A549 (cell line): ENCODE results near the gene UBE2E2. TPM values are rescaled to one million over a fixed set of nuclear protein-coding genes. Genes with fewer than 3 reads are reported as not detected.

ENCODE experiments used
- ATAC-seq, 2 experiments: fragments of 200-7000 bp in 1 of 2; fragments of >200 bp in 1 of 2; cut with Nextera tagmentation in 1 of 2; cut with Tn5 transposase in 1 of 2; 3 replicates each; pipeline versions ENCODE4 v1.8.0 to v1.9.1; 2018 to 2020; ENCODE audit warnings: mild to moderate bottlenecking in 1 of 2, moderate library complexity in 1 of 2
- CTCF ChIA-PET: fragments of 300-600 bp; sonication (Branson Sonifier 250); formaldehyde crosslinking; extraction: SDS; loops from one replicate; lab custom pipeline; 2021; ENCODE audit warnings: antibody characterized with exemption, inconsistent platforms; lab: Yijun Ruan, JAX
- POLR2A ChIA-PET: fragments of 350-600 bp; formaldehyde crosslinking; extraction: SDS; loops from one replicate; lab custom pipeline; 2021; ENCODE audit warnings: antibody characterized with exemption, inconsistent platforms; lab: Yijun Ruan, JAX
- DNase-seq, 2 experiments: peaks; one replicate each; pipeline versions ENCODE4 v3.0.0 to v3.0.0-alpha.2; 2011 to 2016; ENCODE audit warnings: low read depth in 1 of 2, low spot score in 1 of 2
- FAIRE-seq: peaks from 2 replicates; lab custom pipeline; 2011; peaks lifted over from hg19 to GRCh38; lab: Jason Lieb, UNC
- H3K27ac ChIP-seq, 2 experiments: fragments of >200 bp; sonication (Bioruptor Twin); formaldehyde crosslinking; 3 replicates each; pipeline ENCODE4 v1.5.1; 2016 to 2017
- H3K4me1 ChIP-seq: fragments of >200 bp; sonication (Bioruptor Twin); formaldehyde crosslinking; 3 replicates; pipeline ENCODE4 v1.6.1; 2016
- H3K4me2 ChIP-seq: fragments of >200 bp; sonication (Bioruptor Twin); formaldehyde crosslinking; 3 replicates; pipeline ENCODE4 v1.6.1; 2016
- H3K4me3 ChIP-seq: fragments of >200 bp; sonication (Bioruptor Twin); formaldehyde crosslinking; 3 replicates; pipeline ENCODE4 v1.5.1; 2016
- H3K9me3 ChIP-seq: fragments of >200 bp; sonication (Bioruptor Twin); formaldehyde crosslinking; 3 replicates; pipeline ENCODE4 v1.6.1; 2016
- BHLHE40 ChIP-seq: IDR thresholded peaks from 2 replicates; pipeline ENCODE4 v1.6.1; 2012; ENCODE audit warnings: low read depth, low read length, inconsistent platforms
- CEBPB ChIP-seq, 2 experiments: fragments of >200 bp in 1 of 2; sonication (Bioruptor Twin) in 1 of 2; formaldehyde crosslinking in 1 of 2; IDR thresholded peaks; 2 replicates each; pipeline ENCODE4 v1.6.1; 2012 to 2016
- CHD2 ChIP-seq: fragments of 150-350 bp; IDR thresholded peaks from 2 replicates; pipeline ENCODE4 v1.6.1; 2014; ENCODE audit warnings: low read length; ENCODE audit not compliant: partially characterized antibody
- CHD4 ChIP-seq: fragments of 200-600 bp; sonication (generic); IDR thresholded peaks from 2 replicates; pipeline ENCODE4 v1.6.1; 2016; ENCODE audit warnings: antibody characterized with exemption, mild to moderate bottlenecking, borderline replicate concordance
- EHF ChIP-seq: fragments of 250-450 bp; sonication (Bioruptor Pico); IDR thresholded peaks from 2 replicates; pipeline ENCODE4 v1.5.0; 2020; ENCODE audit warnings: mild to moderate bottlenecking
- EHMT2 ChIP-seq: fragments of 200-600 bp; sonication (generic); IDR thresholded peaks from 2 replicates; pipeline ENCODE4 v1.6.1; 2016; ENCODE audit warnings: antibody characterized with exemption, low read depth, mild to moderate bottlenecking, moderate library complexity
- FOSL2 ChIP-seq, 2 experiments: fragments of 450-650 bp in 1 of 2; fragments of >200 bp in 1 of 2; sonication (Bioruptor Twin) in 1 of 2; formaldehyde crosslinking; IDR thresholded peaks; 2 replicates each; pipeline versions ENCODE4 v1.5.0 to v1.6.1; 2016 to 2020; ENCODE audit warnings: mild to moderate bottlenecking in 1 of 2, moderate library complexity in 1 of 2
- HEYL ChIP-seq: fragments of 250-450 bp; sonication (Bioruptor Pico); IDR thresholded peaks from 2 replicates; pipeline ENCODE4 v1.8.0; 2021; ENCODE audit warnings: mild to moderate bottlenecking, moderate library complexity
- HOXA7 ChIP-seq: fragments of 250-450 bp; sonication (Bioruptor Pico); IDR thresholded peaks from 2 replicates; pipeline ENCODE4 v1.5.0; 2020; ENCODE audit warnings: mild to moderate bottlenecking, moderate library complexity
- HOXB5 ChIP-seq: fragments of 250-450 bp; sonication (Bioruptor Pico); IDR thresholded peaks from 2 replicates; pipeline ENCODE4 v1.5.0; 2020; ENCODE audit warnings: mild to moderate bottlenecking, moderate library complexity
- JUNB ChIP-seq: fragments of >200 bp; sonication (Bioruptor Twin); formaldehyde crosslinking; IDR thresholded peaks from 2 replicates; pipeline ENCODE4 v1.6.1; 2016
- MAFK ChIP-seq: fragments of 450-650 bp; IDR thresholded peaks from 2 replicates; pipeline ENCODE4 v1.6.1; 2014; ENCODE audit not compliant: partially characterized antibody
- MAZ ChIP-seq: fragments of 150-350 bp; IDR thresholded peaks from 2 replicates; pipeline ENCODE4 v1.6.1; 2014; ENCODE audit warnings: antibody characterized with exemption, low read depth, low read length, borderline replicate concordance
- MYC ChIP-seq: IDR thresholded peaks from 2 replicates; pipeline ENCODE4 v1.6.1; 2012; ENCODE audit warnings: mild to moderate bottlenecking, inconsistent platforms, low read length, improper control_type of control experiment, borderline replicate concordance
- NFE2L2 ChIP-seq: fragments of 150-350 bp; conservative IDR thresholded peaks from 2 replicates; pipeline ENCODE4 v1.6.1; 2014; ENCODE audit warnings: low read length
- POLR2AphosphoS2 ChIP-seq: conservative IDR thresholded peaks from 2 replicates; pipeline ENCODE4 v1.6.1; 2012; ENCODE audit warnings: low read length, improper control_type of control experiment, inconsistent platforms
- RAD21 ChIP-seq, 2 experiments: fragments of >200 bp in 1 of 2; sonication (Bioruptor Twin) in 1 of 2; formaldehyde crosslinking in 1 of 2; IDR thresholded peaks in 1 of 2; conservative IDR thresholded peaks in 1 of 2; 2 replicates in 1 of 2; 3 replicates in 1 of 2; pipeline ENCODE4 v1.6.1; 2012 to 2018; ENCODE audit warnings: inconsistent platforms in 1 of 2
- RARB ChIP-seq: fragments of 250-450 bp; sonication (Bioruptor Pico); IDR thresholded peaks from 2 replicates; pipeline ENCODE4 v1.8.0; 2021; ENCODE audit warnings: mild to moderate bottlenecking, moderate library complexity
- SMC3 ChIP-seq: fragments of >200 bp; sonication (Bioruptor Twin); formaldehyde crosslinking; IDR thresholded peaks from 3 replicates; pipeline ENCODE4 v1.6.1; 2018; ENCODE audit warnings: inconsistent platforms
- SREBF2 ChIP-seq: fragments of 450-650 bp; IDR thresholded peaks from 2 replicates; pipeline ENCODE4 v1.6.1; 2014; ENCODE audit warnings: mild to moderate bottlenecking, moderate library complexity
- TP53 ChIP-seq: fragments of 250-450 bp; sonication (Bioruptor Pico); IDR thresholded peaks from 2 replicates; pipeline ENCODE4 v1.5.0; 2021; ENCODE audit warnings: mild to moderate bottlenecking, moderate library complexity
- ZC3H11A ChIP-seq: fragments of 450-650 bp; IDR thresholded peaks from 2 replicates; pipeline ENCODE4 v1.6.1; 2014; ENCODE audit warnings: antibody characterized with exemption, mild to moderate bottlenecking
- ZFP36 ChIP-seq: fragments of 450-650 bp; IDR thresholded peaks from 2 replicates; pipeline ENCODE4 v1.6.1; 2014; ENCODE audit warnings: borderline replicate concordance; ENCODE audit not compliant: partially characterized antibody
- ZSCAN20 ChIP-seq: fragments of 250-450 bp; sonication (Bioruptor Pico); IDR thresholded peaks from 2 replicates; pipeline ENCODE4 v1.8.0; 2022; ENCODE audit warnings: mild to moderate bottlenecking, moderate library complexity
- WGBS: methylation state at CpG from one replicate; pipeline ENCODE4 v1.1.6; 2017; ENCODE audit errors: missing lambda C conversion rate; 5-methylcytosine and 5-hydroxymethylcytosine counted together
- polyA plus RNA-seq, 4 experiments: library from polyadenylated mRNA; depleted of rRNA in 3 of 4; stranded (reverse); fragments of >200 nt; fragmentation: RNase III in 1 of 4; extraction: RNeasy Plus Mini Kit Qiagen cat#74134 plus additional on column Dnase treatment in 1 of 4; gene quantifications; 2 replicates in 3 of 4; 3 replicates in 1 of 4; pipeline ENCODE4 v1.2.3, GENCODE V29; 2011 to 2017
- TF ChIP-seq, protein P1 (sequence below): fragments of >200 bp; sonication (Bioruptor Twin); formaldehyde crosslinking; IDR thresholded peaks from 2 replicates; pipeline ENCODE4 v1.6.1; 2016
- TF ChIP-seq, protein P2 (sequence below): fragments of >200 bp; sonication (Bioruptor Twin); formaldehyde crosslinking; IDR thresholded peaks from 3 replicates; pipeline ENCODE4 v1.5.1; 2016
- TF ChIP-seq, protein P3 (sequence below): IDR thresholded peaks from 2 replicates; pipeline ENCODE4 v1.6.1; 2012

Gene UBE2E2
- polyA plus RNA-seq, 2 of the 4 experiments (the other 2 are of a cell fraction): 28.3 to 56.1 TPM

DNA sequence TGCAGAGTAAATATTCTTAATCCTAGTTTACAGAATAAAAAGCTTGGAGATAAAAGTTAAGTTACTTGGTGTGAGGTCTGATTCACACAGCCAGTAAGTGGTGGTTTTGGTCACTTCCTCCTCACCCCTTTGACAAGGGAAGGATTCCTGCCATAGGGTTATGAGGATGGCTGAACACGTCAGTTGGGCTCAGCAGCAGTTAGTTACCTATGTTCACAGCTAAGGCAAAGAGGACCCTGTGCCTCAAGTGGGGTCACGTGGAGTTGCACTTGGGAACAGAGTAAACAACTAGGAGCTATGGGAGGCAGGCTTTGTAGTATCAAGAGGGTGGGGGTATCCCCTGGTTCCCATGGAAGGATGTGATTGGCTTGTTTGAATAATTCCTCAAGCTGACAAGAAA lies 232.2 kb downstream of the UBE2E2 start:
- CTCF ChIA-PET: interaction anchor here (1.9 kb wide), 1 partner anchor 9 kb away, joined by 4 read pairs; no protein-coding TSS in a partner anchor
- ATAC-seq (peak in 1 of 2 experiments; percentile 66; a peak in 1 of 6 replicates), FAIRE-seq (no peak), DNase-seq (no peak)
- POLR2A ChIA-PET: no interaction called here
- no peaks in the 10 kb centered on the region for H3K9me3 ChIP-seq
- no peak overlapping the region for H3K27ac ChIP-seq
- H3K4me2 ChIP-seq: no peak overlapping the region
- H3K4me1 ChIP-seq: peaks cover 4% of the 10 kb centered on the region; the same call in 1 of the 3 replicates
- WGBS: 82% methylated on average over 2 of the region's 2 CpGs
- TF ChIP-seq, protein P1, sequence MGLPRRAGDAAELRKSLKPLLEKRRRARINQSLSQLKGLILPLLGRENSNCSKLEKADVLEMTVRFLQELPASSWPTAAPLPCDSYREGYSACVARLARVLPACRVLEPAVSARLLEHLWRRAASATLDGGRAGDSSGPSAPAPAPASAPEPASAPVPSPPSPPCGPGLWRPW: no peak
- TF ChIP-seq JUNB (no peak), HOXA7 (CRISPR knock-in tag) (no peak), SMC3 (no peak), RARB (CRISPR knock-in tag) (no peak), EHMT2 (no peak), ZC3H11A (no peak), RAD21 (conservative IDR thresholded peaks at IDR 0.05 in 1 of 2, IDR thresholded peaks at IDR 0.05 in 1 of 2) (no peak), MYC (no peak), POLR2AphosphoS2 (no peak)
- no peak overlapping the region for H3K4me3 ChIP-seq

DNA sequence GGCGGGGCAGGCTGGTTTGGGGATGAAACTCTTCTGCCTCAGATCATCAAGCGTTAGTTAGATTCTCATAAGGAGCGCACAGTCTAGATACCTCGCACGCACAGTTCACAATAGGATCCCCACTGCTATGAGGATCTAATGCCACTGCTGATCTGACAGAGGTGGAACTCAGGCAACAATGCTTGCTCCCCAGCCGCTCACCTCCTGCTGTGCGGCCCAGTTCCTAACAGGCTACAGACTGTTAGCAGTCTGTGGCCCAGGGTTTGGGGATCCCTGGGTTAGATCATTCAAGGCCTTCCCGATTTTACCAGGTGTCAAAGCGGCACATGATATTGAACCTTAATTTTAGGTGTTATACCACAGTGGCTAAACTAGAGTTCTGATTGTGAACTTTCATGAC lies 232.8 kb downstream of the UBE2E2 start:
- DNase-seq: no peak
- CTCF ChIA-PET: no interaction called here
- WGBS: 99% methylated on average over 9 of the region's 9 CpGs

DNA sequence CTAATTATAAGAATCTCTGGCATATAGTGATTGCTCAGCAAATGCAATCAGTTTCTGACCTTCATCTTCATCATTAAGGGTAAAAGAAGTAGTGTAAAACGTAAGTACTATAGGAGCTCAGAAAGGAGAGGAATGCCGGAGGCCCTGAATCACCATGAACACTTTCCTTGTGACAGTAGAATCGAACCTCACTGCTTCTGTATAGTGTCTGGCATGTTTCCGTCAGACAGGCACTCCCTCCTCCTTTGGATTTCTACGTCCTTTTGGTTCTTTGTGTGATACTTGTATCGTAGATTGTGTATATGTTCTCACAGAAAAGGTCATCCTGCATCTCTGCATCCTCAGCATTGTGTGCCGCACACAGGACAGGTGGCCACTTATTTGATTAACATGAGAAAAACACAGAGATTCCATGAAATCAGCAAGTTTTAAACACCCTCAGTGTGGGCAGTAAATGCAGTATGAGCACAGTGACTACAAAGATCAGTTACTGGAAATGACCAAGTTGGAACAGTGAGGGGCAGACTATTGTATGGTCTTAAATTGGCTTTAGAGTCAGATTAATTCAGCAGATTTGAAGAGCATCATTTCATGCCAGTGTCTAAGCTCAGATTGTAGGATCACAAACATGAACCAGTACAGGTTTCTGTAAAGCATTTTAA lies 234.5 kb downstream of the UBE2E2 start:
- WGBS: 87% methylated on average over 7 of the region's 7 CpGs
- Histone ChIP-seq H3K4me1 (no peaks in the 10 kb centered on the region), H3K4me3 (no peak overlapping the region), H3K9me3 (no peaks in the 10 kb centered on the region), H3K4me2 (no peak overlapping the region), H3K27ac (no peak overlapping the region)
- DNase-seq: no peak
- FAIRE-seq: no peak
- ChIA-PET CTCF (no interaction called here), POLR2A (no interaction called here)
- no peak for ATAC-seq
- TF ChIP-seq CHD4 (no peak), HEYL (no peak), MAZ (no peak), MAFK (no peak)
- TF ChIP-seq, protein P2, sequence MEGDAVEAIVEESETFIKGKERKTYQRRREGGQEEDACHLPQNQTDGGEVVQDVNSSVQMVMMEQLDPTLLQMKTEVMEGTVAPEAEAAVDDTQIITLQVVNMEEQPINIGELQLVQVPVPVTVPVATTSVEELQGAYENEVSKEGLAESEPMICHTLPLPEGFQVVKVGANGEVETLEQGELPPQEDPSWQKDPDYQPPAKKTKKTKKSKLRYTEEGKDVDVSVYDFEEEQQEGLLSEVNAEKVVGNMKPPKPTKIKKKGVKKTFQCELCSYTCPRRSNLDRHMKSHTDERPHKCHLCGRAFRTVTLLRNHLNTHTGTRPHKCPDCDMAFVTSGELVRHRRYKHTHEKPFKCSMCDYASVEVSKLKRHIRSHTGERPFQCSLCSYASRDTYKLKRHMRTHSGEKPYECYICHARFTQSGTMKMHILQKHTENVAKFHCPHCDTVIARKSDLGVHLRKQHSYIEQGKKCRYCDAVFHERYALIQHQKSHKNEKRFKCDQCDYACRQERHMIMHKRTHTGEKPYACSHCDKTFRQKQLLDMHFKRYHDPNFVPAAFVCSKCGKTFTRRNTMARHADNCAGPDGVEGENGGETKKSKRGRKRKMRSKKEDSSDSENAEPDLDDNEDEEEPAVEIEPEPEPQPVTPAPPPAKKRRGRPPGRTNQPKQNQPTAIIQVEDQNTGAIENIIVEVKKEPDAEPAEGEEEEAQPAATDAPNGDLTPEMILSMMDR: no peak
- TF ChIP-seq, protein P1: no peak

More for the DNA sequence above, 232.8 kb downstream of the UBE2E2 start:
- H3K27ac ChIP-seq: no peak overlapping the region
- FAIRE-seq (no peak), ATAC-seq (no peak)
- H3K4me3 ChIP-seq: no peak overlapping the region
- TF ChIP-seq FOSL2 (IDR thresholded peaks at IDR 0.05): no peak
- TF ChIP-seq FOSL2 (CRISPR knock-in tag; IDR thresholded peaks at IDR 0.05): no peak
- no peak for TF ChIP-seq EHF (CRISPR knock-in tag)
- TF ChIP-seq SREBF2: no peak
- no peak for TF ChIP-seq ZSCAN20 (CRISPR knock-in tag)
- TF ChIP-seq, protein P3, sequence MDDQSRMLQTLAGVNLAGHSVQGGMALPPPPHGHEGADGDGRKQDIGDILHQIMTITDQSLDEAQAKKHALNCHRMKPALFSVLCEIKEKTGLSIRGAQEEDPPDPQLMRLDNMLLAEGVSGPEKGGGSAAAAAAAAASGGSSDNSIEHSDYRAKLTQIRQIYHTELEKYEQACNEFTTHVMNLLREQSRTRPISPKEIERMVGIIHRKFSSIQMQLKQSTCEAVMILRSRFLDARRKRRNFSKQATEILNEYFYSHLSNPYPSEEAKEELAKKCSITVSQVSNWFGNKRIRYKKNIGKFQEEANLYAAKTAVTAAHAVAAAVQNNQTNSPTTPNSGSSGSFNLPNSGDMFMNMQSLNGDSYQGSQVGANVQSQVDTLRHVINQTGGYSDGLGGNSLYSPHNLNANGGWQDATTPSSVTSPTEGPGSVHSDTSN: no peak
- no peak for TF ChIP-seq HOXB5 (CRISPR knock-in tag)
- TF ChIP-seq HOXA7 (CRISPR knock-in tag): no peak
- no peak for TF ChIP-seq RARB (CRISPR knock-in tag)
- TF ChIP-seq NFE2L2: no peak
- TF ChIP-seq BHLHE40: no peak
- TF ChIP-seq CHD2: no peak
- no peak for TF ChIP-seq CEBPB (IDR thresholded peaks at IDR 0.05)
- no peak for TF ChIP-seq EHMT2
- no peak for TF ChIP-seq MAZ
- no peak for TF ChIP-seq TP53 (CRISPR knock-in tag)
- TF ChIP-seq ZFP36: no peak
- TF ChIP-seq, protein P2: no peak
- TF ChIP-seq CHD4: no peak
- POLR2A ChIA-PET: no interaction called here
- H3K9me3 ChIP-seq: no peaks in the 10 kb centered on the region
- H3K4me2 ChIP-seq: no peak overlapping the region
- peaks cover 3% of the 10 kb centered on the region; the same call in 1 of the 3 replicates for H3K4me1 ChIP-seq
